ENCODE data around the gene COL18A1.

The COL18A1 gene

GRCh38 chr21:45490049-45490731 lies 85.2 kb downstream of the COL18A1 start:
- H3K4me3 ChIP-seq (ENCODE audit: low read length): no peak overlapping the region
- DNase-seq (ENCODE audit: low read depth): no peak
- TF ChIP-seq CTCF (conservative IDR thresholded peaks at IDR 0.05; ENCODE audit: low read depth, low read length): no peak

GRCh38 chr21:45491056-45491455 lies 86.1 kb downstream of the COL18A1 start:
- no peak for TF ChIP-seq CTCF (conservative IDR thresholded peaks at IDR 0.05; ENCODE audit: low read depth, low read length)
- DNase-seq (ENCODE audit: low read depth): no peak
- no peak overlapping the region for H3K4me3 ChIP-seq (ENCODE audit: low read length)

GRCh38 chr21:45491623-45492022 lies 86.7 kb downstream of the COL18A1 start:
- TF ChIP-seq CTCF (conservative IDR thresholded peaks at IDR 0.05; ENCODE audit: low read depth, low read length): no peak
- DNase-seq (ENCODE audit: low read depth): no peak
- H3K4me3 ChIP-seq (ENCODE audit: low read length): no peak overlapping the region

GRCh38 chr21:45492765-45493164 lies 87.8 kb downstream of the COL18A1 start:
- no peak overlapping the region for H3K4me3 ChIP-seq (ENCODE audit: low read length)
- no peak for TF ChIP-seq CTCF (conservative IDR thresholded peaks at IDR 0.05; ENCODE audit: low read depth, low read length)
- DNase-seq (ENCODE audit: low read depth): no peak

GRCh38 chr21:45493401-45494001 lies 88.5 kb downstream of the COL18A1 start:
- DNase-seq (ENCODE audit: low read depth): no peak
- no peak overlapping the region for H3K4me3 ChIP-seq (ENCODE audit: low read length)
- no peak for TF ChIP-seq CTCF (conservative IDR thresholded peaks at IDR 0.05; ENCODE audit: low read depth, low read length)

- no peak for TF ChIP-seq CTCF (conservative IDR thresholded peaks at IDR 0.05; ENCODE audit: low read depth, low read length)
- no peak for DNase-seq (ENCODE audit: low read depth)
Observed at GRCh38 chr21:45494135-45494850, 89.3 kb downstream of the COL18A1 start.

More at GRCh38 chr21:45494135-45494850, 89.3 kb downstream of the COL18A1 start:
- H3K4me3 ChIP-seq (ENCODE audit: low read length): no peak overlapping the region

Data from retinal pigment epithelial cell (primary cell).